ENCODE data around the gene LRFN3.

The LRFN3 gene

GRCh38 chr19:35990156-35990555, 54.0 kb downstream of the LRFN3 start:
- no peak for TF ChIP-seq EZH2phosphoT487 (IDR thresholded peaks at IDR 0.05; ENCODE audit: borderline replicate concordance, low read length)
- H3K27me3 ChIP-seq (ENCODE audit: control insufficient read depth, low read length) = peaks cover 15% of the 10 kb centered on the region

GRCh38 chr19:35990771-35991730, 54.9 kb downstream of the LRFN3 start:
- TF ChIP-seq CTCF (IDR thresholded peaks at IDR 0.05; ENCODE audit: low read depth, low read length, poor library complexity, severe bottlenecking) (no peak), EZH2phosphoT487 (IDR thresholded peaks at IDR 0.05; ENCODE audit: borderline replicate concordance, low read length) (no peak)
- Histone ChIP-seq H3K36me3 (ENCODE audit: control insufficient read depth, low read length) (0 out of 2 replicates have a peak, but pooled peaks cover under 1% of the 10 kb centered on the region), H3K27ac (ENCODE audit: low read depth, low read length) (no peak overlapping the region), H4K20me1 (ENCODE audit: control insufficient read depth, insufficient read depth, low read depth, low read length) (no peaks in the 10 kb centered on the region), H3K79me2 (ENCODE audit: control insufficient read depth, low read length) (peaks cover 10% of the 10 kb centered on the region), H3F3A (ENCODE audit: control insufficient read depth, insufficient read depth) (0 out of 2 replicates have a peak, but pooled peaks cover 2% of the 10 kb centered on the region), H3K4me3 (ENCODE audit: low read length) (no peak overlapping the region), H3K9me2 (replicated peaks; ENCODE audit: control insufficient read depth, low read length) (no peaks in the 10 kb centered on the region), H3K27me3 (ENCODE audit: control insufficient read depth, low read length) (peaks cover 12% of the 10 kb centered on the region), H3K4me1 (ENCODE audit: control insufficient read depth, low read length) (peaks cover 17% of the 10 kb centered on the region), H3K9me3 (ENCODE audit: control insufficient read depth, insufficient read depth, low read length) (peaks cover 5% of the 10 kb centered on the region; the same call in 1 of the 2 replicates), H3K4me2 (ENCODE audit: low read length) (no peak overlapping the region)

More at GRCh38 chr19:35990156-35990555, 54.0 kb downstream of the LRFN3 start:
- H3K36me3 ChIP-seq (ENCODE audit: control insufficient read depth, low read length) = no peaks in the 10 kb centered on the region
- peaks cover 5% of the 10 kb centered on the region; the same call in 1 of the 2 replicates for H3K9me3 ChIP-seq (ENCODE audit: control insufficient read depth, insufficient read depth, low read length)
- no peak overlapping the region for H3K27ac ChIP-seq (ENCODE audit: low read depth, low read length)
- peaks cover 1% of the 10 kb centered on the region for H3K79me2 ChIP-seq (ENCODE audit: control insufficient read depth, low read length)
- H3K9me2 ChIP-seq (replicated peaks; ENCODE audit: control insufficient read depth, low read length) = no peaks in the 10 kb centered on the region
- H3F3A ChIP-seq (ENCODE audit: control insufficient read depth, insufficient read depth) = 0 out of 2 replicates have a peak, but pooled peaks cover 2% of the 10 kb centered on the region
- H3K4me3 ChIP-seq (ENCODE audit: low read length) = no peak overlapping the region
- peaks cover 14% of the 10 kb centered on the region for H3K4me1 ChIP-seq (ENCODE audit: control insufficient read depth, low read length)
- no peaks in the 10 kb centered on the region for H4K20me1 ChIP-seq (ENCODE audit: control insufficient read depth, insufficient read depth, low read depth, low read length)
- no peak overlapping the region for H3K4me2 ChIP-seq (ENCODE audit: low read length)

- Histone ChIP-seq H3K9me3 (ENCODE audit: control insufficient read depth, insufficient read depth, low read length) (peaks cover 5% of the 10 kb centered on the region; the same call in 1 of the 2 replicates), H3K4me3 (ENCODE audit: low read length) (no peak overlapping the region), H3K27me3 (ENCODE audit: control insufficient read depth, low read length) (peaks cover 4% of the 10 kb centered on the region; the same call in 1 of the 2 replicates), H3K9me2 (replicated peaks; ENCODE audit: control insufficient read depth, low read length) (no peaks in the 10 kb centered on the region), H3F3A (ENCODE audit: control insufficient read depth, insufficient read depth) (0 out of 2 replicates have a peak, but pooled peaks cover 2% of the 10 kb centered on the region), H3K4me1 (ENCODE audit: control insufficient read depth, low read length) (peaks cover 20% of the 10 kb centered on the region), H3K79me2 (ENCODE audit: control insufficient read depth, low read length) (peaks cover 18% of the 10 kb centered on the region), H3K4me2 (ENCODE audit: low read length) (no peak overlapping the region), H3K27ac (ENCODE audit: low read depth, low read length) (no peak overlapping the region), H4K20me1 (ENCODE audit: control insufficient read depth, insufficient read depth, low read depth, low read length) (0 out of 2 replicates have a peak, but pooled peaks cover 4% of the 10 kb centered on the region), H3K36me3 (ENCODE audit: control insufficient read depth, low read length) (peaks cover 7% of the 10 kb centered on the region; the same call in 1 of the 2 replicates)
- TF ChIP-seq CTCF (IDR thresholded peaks at IDR 0.05; ENCODE audit: low read depth, low read length, poor library complexity, severe bottlenecking) (no peak), EZH2phosphoT487 (IDR thresholded peaks at IDR 0.05; ENCODE audit: borderline replicate concordance, low read length) (no peak)
Measured at GRCh38 chr19:35991731-35992450, 55.7 kb downstream of the LRFN3 start.

Data from DOHH2 (cell line).